Prostate gland (tissue), 2 donors: Measurements from ENCODE around the gene LYSMD1.

ENCODE experiments used
- CTCF ChIP-seq, 4 experiments: fragments of 200-600 bp in 2 of 4; fragments of 450-650 bp in 2 of 4; sonication (generic) in 2 of 4; IDR thresholded peaks; 1 replicate in 3 of 4; 2 replicates in 1 of 4; pipeline ENCODE4 v1.5.1; 2016 to 2019; ENCODE audit warnings: antibody characterized with exemption in 4 of 4, mild to moderate bottlenecking in 2 of 4, moderate library complexity in 2 of 4
- POLR2A ChIP-seq: fragments of 450-650 bp; IDR thresholded peaks from one replicate; pipeline ENCODE4 v1.6.1; 2016; ENCODE audit warnings: antibody characterized with exemption, mild to moderate bottlenecking

GRCh38 chr1:151175863-151176262 lies 10.2 kb upstream of the LYSMD1 start, which contains the start of gene TMOD4:
- TF ChIP-seq CTCF (IDR thresholded peaks at IDR 0.05) (peak in 2 of 4 experiments; percentile 10 to 30), POLR2A (no peak)
